ENCODE results near the gene FAM151A.

DNA sequence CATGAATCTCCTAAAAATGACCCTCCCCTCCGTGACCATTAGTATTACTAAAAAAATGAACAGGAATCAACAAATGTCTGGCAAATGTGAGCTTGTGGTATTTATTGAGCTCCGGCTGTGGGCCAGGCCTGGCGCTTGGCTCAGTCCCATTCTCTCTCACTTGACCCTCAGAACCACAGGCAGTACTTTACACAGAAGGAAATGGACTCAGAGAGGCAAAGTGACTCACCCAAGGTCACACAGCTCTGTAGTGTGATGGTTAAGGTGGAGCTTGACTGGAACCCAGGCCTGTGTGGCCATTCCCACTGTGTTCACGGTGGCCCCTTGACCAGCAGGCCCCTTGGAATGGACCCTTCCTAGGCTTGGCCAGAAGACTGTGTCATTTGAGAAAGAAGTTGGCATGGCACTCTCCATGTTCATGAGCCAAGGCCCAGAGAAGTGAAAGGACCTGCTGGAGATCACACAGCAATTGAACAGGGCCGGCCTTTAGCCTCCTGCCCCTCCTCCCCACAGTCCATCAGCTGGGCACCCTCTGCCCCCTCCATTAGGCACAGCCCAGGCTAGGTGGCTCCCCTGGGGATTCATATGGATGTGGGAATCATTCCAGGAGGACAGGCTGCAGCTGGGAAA is 32.1 kb downstream of the FAM151A start:
- no peak for TF ChIP-seq POLR2A (IDR thresholded peaks at IDR 0.05)
- TF ChIP-seq, protein P1, sequence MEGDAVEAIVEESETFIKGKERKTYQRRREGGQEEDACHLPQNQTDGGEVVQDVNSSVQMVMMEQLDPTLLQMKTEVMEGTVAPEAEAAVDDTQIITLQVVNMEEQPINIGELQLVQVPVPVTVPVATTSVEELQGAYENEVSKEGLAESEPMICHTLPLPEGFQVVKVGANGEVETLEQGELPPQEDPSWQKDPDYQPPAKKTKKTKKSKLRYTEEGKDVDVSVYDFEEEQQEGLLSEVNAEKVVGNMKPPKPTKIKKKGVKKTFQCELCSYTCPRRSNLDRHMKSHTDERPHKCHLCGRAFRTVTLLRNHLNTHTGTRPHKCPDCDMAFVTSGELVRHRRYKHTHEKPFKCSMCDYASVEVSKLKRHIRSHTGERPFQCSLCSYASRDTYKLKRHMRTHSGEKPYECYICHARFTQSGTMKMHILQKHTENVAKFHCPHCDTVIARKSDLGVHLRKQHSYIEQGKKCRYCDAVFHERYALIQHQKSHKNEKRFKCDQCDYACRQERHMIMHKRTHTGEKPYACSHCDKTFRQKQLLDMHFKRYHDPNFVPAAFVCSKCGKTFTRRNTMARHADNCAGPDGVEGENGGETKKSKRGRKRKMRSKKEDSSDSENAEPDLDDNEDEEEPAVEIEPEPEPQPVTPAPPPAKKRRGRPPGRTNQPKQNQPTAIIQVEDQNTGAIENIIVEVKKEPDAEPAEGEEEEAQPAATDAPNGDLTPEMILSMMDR (IDR thresholded peaks at IDR 0.05 in 4 of 5, conservative IDR thresholded peaks at IDR 0.05 in 1 of 5): no peak

All from gastrocnemius medialis (tissue), 4 donors.